Ovary (tissue), 3 donors: ENCODE data around the gene AEN.

ENCODE experiments used
- EP300 ChIP-seq: sonication (generic); formaldehyde crosslinking; IDR thresholded peaks from one replicate; pipeline ENCODE4 v1.6.1; 2017; ENCODE audit warnings: antibody characterized with exemption
- TF ChIP-seq, protein P1 (sequence below), 3 donors: fragments of 450-650 bp in 2 of 3; fragments of 200-600 bp in 1 of 3; IDR thresholded peaks; one replicate each; pipeline versions ENCODE4 v1.5.1 to v1.8.0; 2016 to 2022; ENCODE audit warnings: antibody characterized with exemption in 3 of 3, mild to moderate bottlenecking in 1 of 3
- donor health status: DM: no; HTN: no; CAD: no.

DNA sequence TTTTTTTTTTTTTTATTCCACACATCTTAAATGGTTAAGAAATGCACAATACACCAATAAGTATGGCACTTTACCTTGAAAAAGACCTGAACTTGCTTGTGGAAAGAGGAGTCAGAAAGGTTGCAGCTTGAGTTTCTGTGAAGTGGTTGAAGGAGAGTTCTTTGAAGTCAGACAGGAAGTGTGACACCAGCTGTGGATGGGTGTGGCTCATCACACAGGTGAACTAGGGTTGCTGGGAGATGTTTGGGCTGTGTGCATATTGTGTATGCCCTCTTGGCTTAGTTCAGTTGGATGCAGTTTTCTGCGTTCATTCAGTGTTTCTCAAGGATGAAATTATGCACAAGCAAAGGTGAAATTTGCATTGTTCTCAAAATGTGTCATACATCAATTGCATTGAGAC, 6.3 kb downstream of the AEN start:
- TF ChIP-seq, protein P1, sequence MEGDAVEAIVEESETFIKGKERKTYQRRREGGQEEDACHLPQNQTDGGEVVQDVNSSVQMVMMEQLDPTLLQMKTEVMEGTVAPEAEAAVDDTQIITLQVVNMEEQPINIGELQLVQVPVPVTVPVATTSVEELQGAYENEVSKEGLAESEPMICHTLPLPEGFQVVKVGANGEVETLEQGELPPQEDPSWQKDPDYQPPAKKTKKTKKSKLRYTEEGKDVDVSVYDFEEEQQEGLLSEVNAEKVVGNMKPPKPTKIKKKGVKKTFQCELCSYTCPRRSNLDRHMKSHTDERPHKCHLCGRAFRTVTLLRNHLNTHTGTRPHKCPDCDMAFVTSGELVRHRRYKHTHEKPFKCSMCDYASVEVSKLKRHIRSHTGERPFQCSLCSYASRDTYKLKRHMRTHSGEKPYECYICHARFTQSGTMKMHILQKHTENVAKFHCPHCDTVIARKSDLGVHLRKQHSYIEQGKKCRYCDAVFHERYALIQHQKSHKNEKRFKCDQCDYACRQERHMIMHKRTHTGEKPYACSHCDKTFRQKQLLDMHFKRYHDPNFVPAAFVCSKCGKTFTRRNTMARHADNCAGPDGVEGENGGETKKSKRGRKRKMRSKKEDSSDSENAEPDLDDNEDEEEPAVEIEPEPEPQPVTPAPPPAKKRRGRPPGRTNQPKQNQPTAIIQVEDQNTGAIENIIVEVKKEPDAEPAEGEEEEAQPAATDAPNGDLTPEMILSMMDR (IDR thresholded peaks at IDR 0.05) = no peak
- no peak for TF ChIP-seq EP300
